Left ventricle myocardium inferior (tissue), 1 donor: ENCODE measurements around the gene ALOX12B. TPM values are rescaled to one million over a fixed set of nuclear protein-coding genes. Genes with fewer than 3 reads are reported as not detected.

Experiments
- DNase-seq: peaks from one replicate; pipeline ENCODE4 v3.0.0-alpha.2; 2020
- H3K27ac ChIP-seq: fragments of 200-600 bp; replicated peaks from 2 replicates; pipeline ENCODE4 v1.8.0; 2021
- H3K27me3 ChIP-seq: fragments of 200-600 bp; 2 replicates; pipeline ENCODE4 v1.8.0; 2021; ENCODE audit warnings: low read depth
- H3K36me3 ChIP-seq: fragments of 200-600 bp; 2 replicates; pipeline ENCODE4 v1.8.0; 2021
- H3K4me1 ChIP-seq: fragments of 200-600 bp; 2 replicates; pipeline ENCODE4 v1.8.0; 2021
- H3K4me3 ChIP-seq: fragments of 200-600 bp; 2 replicates; pipeline ENCODE4 v1.8.0; 2021; ENCODE audit warnings: mild to moderate bottlenecking, moderate library complexity
- H3K9me3 ChIP-seq: fragments of 200-600 bp; replicated peaks from 2 replicates; pipeline ENCODE4 v1.8.0; 2021
- CTCF ChIP-seq: fragments of 200-600 bp; IDR thresholded peaks from 2 replicates; pipeline ENCODE4 v1.8.0; 2021; ENCODE audit warnings: antibody characterized with exemption, mild to moderate bottlenecking, borderline replicate concordance
- intact Hi-C: fragments of 100-400 bp; cut with micrococcal nuclease; formaldehyde crosslinking; loops from one replicate; pipeline ENCODE4 v1.11.0; 2022
- total RNA-seq: library from RNA; stranded (reverse); fragmentation: NEBNext Ultra II Directional; extraction: Animal tissue kit (Norgen Biotek cat#: 25700); gene quantifications from one replicate; pipeline ENCODE4 v1.2.1, GENCODE V29; 2021
- donor health status: DM: no; HTN: yes; CAD: no; lungs with severe emphysema.

ALOX12B gene
- total RNA-seq, 1 donor from 2014 or later = not detected

GRCh38 chr17:8100763-8101162 lies 13.2 kb upstream of the ALOX12B start:
- H3K36me3 ChIP-seq = no peaks in the 10 kb centered on the region
- intact Hi-C loops = no loop called here
- no peak for TF ChIP-seq CTCF
- no peak for DNase-seq
- no peaks in the 10 kb centered on the region for H3K4me1 ChIP-seq
- no peak overlapping the region for H3K4me3 ChIP-seq
- no peak overlapping the region for H3K27ac ChIP-seq
- H3K9me3 ChIP-seq = no peaks in the 10 kb centered on the region
- H3K27me3 ChIP-seq = peaks cover 26% of the 10 kb centered on the region

- no peak overlapping the region for H3K4me3 ChIP-seq
- TF ChIP-seq CTCF = no peak
- intact Hi-C loops = no loop called here
These were observed 12.6 kb upstream of the ALOX12B start for GRCh38 chr17:8100111-8100510.

GRCh38 chr17:8096541-8096940 lies 9.0 kb upstream of the ALOX12B start:
- Histone ChIP-seq H3K27ac (no peak overlapping the region), H3K36me3 (no peaks in the 10 kb centered on the region), H3K9me3 (no peaks in the 10 kb centered on the region), H3K4me3 (no peak overlapping the region), H3K27me3 (peaks cover 61% of the 10 kb centered on the region), H3K4me1 (no peaks in the 10 kb centered on the region)
- no peak for TF ChIP-seq CTCF
- DNase-seq = no peak
- intact Hi-C loops = no loop called here

More at GRCh38 chr17:8100111-8100510, 12.6 kb upstream of the ALOX12B start:
- Histone ChIP-seq H3K36me3 (no peaks in the 10 kb centered on the region), H3K27ac (no peak overlapping the region), H3K4me1 (no peaks in the 10 kb centered on the region), H3K27me3 (peaks cover 32% of the 10 kb centered on the region), H3K9me3 (no peaks in the 10 kb centered on the region)
- DNase-seq = no peak

- DNase-seq = no peak
- Histone ChIP-seq H3K4me1 (no peaks in the 10 kb centered on the region), H3K27me3 (peaks cover 72% of the 10 kb centered on the region), H3K36me3 (no peaks in the 10 kb centered on the region), H3K27ac (no peak overlapping the region), H3K4me3 (no peak overlapping the region), H3K9me3 (no peaks in the 10 kb centered on the region)
- intact Hi-C loops = no loop called here
- TF ChIP-seq CTCF = no peak
These were observed 7.8 kb upstream of the ALOX12B start for GRCh38 chr17:8095361-8095760.

DNA sequence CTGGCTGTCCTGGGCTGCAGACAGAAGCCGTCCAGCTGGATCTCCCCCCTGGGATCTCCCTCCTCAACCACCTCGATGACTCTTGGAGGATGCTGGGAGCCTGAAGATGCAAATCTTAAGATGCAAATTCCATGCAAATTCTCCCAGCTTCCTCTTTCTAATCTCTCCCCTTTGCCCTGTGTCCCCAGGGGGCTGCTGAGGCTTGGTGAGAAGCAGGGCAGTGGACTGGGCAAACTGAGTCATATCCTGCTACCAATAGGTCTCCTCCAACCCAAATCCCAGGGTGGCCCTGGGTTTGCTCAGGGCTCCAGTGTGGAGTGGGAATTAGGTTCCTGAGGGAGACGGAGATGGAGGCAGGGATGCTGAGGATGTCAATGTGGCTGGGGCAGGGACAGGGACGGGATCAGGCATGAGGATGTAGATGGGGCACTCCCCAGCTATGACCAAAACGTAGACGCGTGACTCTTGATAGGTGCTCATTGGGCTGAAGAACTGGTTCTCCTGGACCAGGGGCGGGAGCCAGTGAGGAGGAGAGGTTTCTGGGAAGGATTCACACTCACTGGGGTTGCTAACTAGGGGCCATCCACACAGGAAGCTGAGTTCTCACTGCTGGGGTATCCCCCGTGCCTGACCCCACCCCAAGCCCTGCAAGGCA lies 3.6 kb upstream of the ALOX12B start:
- no peak for DNase-seq
- H3K27me3 ChIP-seq = peaks cover 90% of the 10 kb centered on the region
- no peak overlapping the region for H3K4me3 ChIP-seq
- H3K27ac ChIP-seq = no peak overlapping the region
- no peak for TF ChIP-seq CTCF
- no peaks in the 10 kb centered on the region for H3K4me1 ChIP-seq
- intact Hi-C loops = no loop called here
- H3K9me3 ChIP-seq = no peaks in the 10 kb centered on the region
- H3K36me3 ChIP-seq = no peaks in the 10 kb centered on the region
